ENCODE results near the gene GNG12.
A peak's percentile ranks its signal among the peaks of the same experiment; 100 is the strongest.

Gene GNG12

GRCh38 chr1:67771152-67771551 lies 62.1 kb downstream of the GNG12 start:
- CTCF ChIA-PET: interaction anchor here (1.1 to 5.0 kb wide), 5 partner anchors 11 to 209 kb away, joined by 3 to 19 read pairs (median 4); no protein-coding TSS in a partner anchor
- H3K4me3 Mint-ChIP-seq: no peak overlapping the region
- H3K27ac Mint-ChIP-seq: no peak overlapping the region
- peaks cover 2% of the 10 kb centered on the region for H3K4me1 Mint-ChIP-seq
- H3K36me3 Mint-ChIP-seq: no peaks in the 10 kb centered on the region
- H3K9me3 Mint-ChIP-seq: no peaks in the 10 kb centered on the region
- peaks cover 42% of the 10 kb centered on the region for H3K27me3 Mint-ChIP-seq
- no peak for DNase-seq

- DNase-seq: no peak
- Mint-ChIP-seq H3K27ac (no peak overlapping the region), H3K36me3 (no peaks in the 10 kb centered on the region), H3K4me3 (no peak overlapping the region), H3K4me1 (peaks cover 4% of the 10 kb centered on the region), H3K27me3 (peaks cover 39% of the 10 kb centered on the region), H3K9me3 (no peaks in the 10 kb centered on the region)
- CTCF ChIA-PET: interaction anchor here (1.3 to 5.0 kb wide), 3 partner anchors 9 to 208 kb away, joined by 3 to 19 read pairs (median 7); no protein-coding TSS in a partner anchor
Measured at GRCh38 chr1:67769633-67770256, 63.5 kb downstream of the GNG12 start.

GRCh38 chr1:67768480-67768879 lies 64.8 kb downstream of the GNG12 start:
- no peak overlapping the region for H3K27ac Mint-ChIP-seq
- no peaks in the 10 kb centered on the region for H3K36me3 Mint-ChIP-seq
- H3K27me3 Mint-ChIP-seq: peaks cover 35% of the 10 kb centered on the region
- CTCF ChIA-PET: interaction anchor here (1.0 to 2.0 kb wide), 4 partner anchors 8 to 348 kb away, joined by 3 to 7 read pairs (median 5); no protein-coding TSS in a partner anchor
- H3K9me3 Mint-ChIP-seq: no peaks in the 10 kb centered on the region
- no peak for DNase-seq
- H3K4me1 Mint-ChIP-seq: peaks cover 4% of the 10 kb centered on the region
- no peak overlapping the region for H3K4me3 Mint-ChIP-seq

GRCh38 chr1:67767103-67767782 lies 66.0 kb downstream of the GNG12 start:
- Mint-ChIP-seq H3K9me3 (no peaks in the 10 kb centered on the region), H3K27ac (no peak overlapping the region), H3K4me1 (peaks cover 4% of the 10 kb centered on the region), H3K4me3 (no peak overlapping the region), H3K27me3 (peaks cover 32% of the 10 kb centered on the region), H3K36me3 (no peaks in the 10 kb centered on the region)
- CTCF ChIA-PET: interaction anchor here (0.8 to 4.1 kb wide), 12 partner anchors 15 to 349 kb away, joined by 3 to 21 read pairs (median 4); no protein-coding TSS in a partner anchor
- DNase-seq: no peak

GRCh38 chr1:67766141-67766978 lies 66.9 kb downstream of the GNG12 start:
- Mint-ChIP-seq H3K4me1 (peaks cover 4% of the 10 kb centered on the region), H3K27me3 (peaks cover 37% of the 10 kb centered on the region), H3K27ac (no peak overlapping the region), H3K9me3 (no peaks in the 10 kb centered on the region), H3K4me3 (no peak overlapping the region), H3K36me3 (no peaks in the 10 kb centered on the region)
- peak; percentile 53 for DNase-seq
- CTCF ChIA-PET: interaction anchor here (0.7 to 4.1 kb wide), 27 partner anchors 10 to 1971 kb away, joined by 3 to 21 read pairs (median 3); no protein-coding TSS in a partner anchor

- Mint-ChIP-seq H3K4me3 (no peak overlapping the region), H3K27ac (no peak overlapping the region), H3K9me3 (no peaks in the 10 kb centered on the region), H3K27me3 (peaks cover 32% of the 10 kb centered on the region), H3K4me1 (peaks cover 4% of the 10 kb centered on the region), H3K36me3 (no peaks in the 10 kb centered on the region)
- CTCF ChIA-PET: interaction anchor here (0.6 to 4.1 kb wide), 9 partner anchors 9 to 326 kb away, joined by 3 to 21 read pairs (median 3); partner anchors contain the start of gene GADD45A
- DNase-seq: no peak
Measured at GRCh38 chr1:67764633-67765032, 68.6 kb downstream of the GNG12 start.

GRCh38 chr1:67761730-67762129 lies 71.5 kb downstream of the GNG12 start:
- peaks cover 4% of the 10 kb centered on the region for H3K4me1 Mint-ChIP-seq
- no peak overlapping the region for H3K4me3 Mint-ChIP-seq
- H3K27me3 Mint-ChIP-seq: peaks cover 26% of the 10 kb centered on the region
- no peak overlapping the region for H3K27ac Mint-ChIP-seq
- H3K36me3 Mint-ChIP-seq: no peaks in the 10 kb centered on the region
- H3K9me3 Mint-ChIP-seq: no peaks in the 10 kb centered on the region
- no peak for DNase-seq
- CTCF ChIA-PET: interaction anchor here (1.6 to 6.1 kb wide), 3 partner anchors 177 to 227 kb away, joined by 3 to 158 read pairs (median 86); no protein-coding TSS in a partner anchor

GRCh38 chr1:67761091-67761490 lies 72.2 kb downstream of the GNG12 start:
- Mint-ChIP-seq H3K4me3 (no peak overlapping the region), H3K9me3 (no peaks in the 10 kb centered on the region), H3K36me3 (no peaks in the 10 kb centered on the region), H3K27ac (no peak overlapping the region), H3K27me3 (peaks cover 26% of the 10 kb centered on the region), H3K4me1 (peaks cover 2% of the 10 kb centered on the region)
- CTCF ChIA-PET: interaction anchor here (0.8 to 6.1 kb wide), 30 partner anchors 8 to 546 kb away, joined by 3 to 158 read pairs (median 5); partner anchors contain the start of gene GADD45A
- no peak for DNase-seq

- no peaks in the 10 kb centered on the region for H3K4me1 Mint-ChIP-seq
- no peak overlapping the region for H3K27ac Mint-ChIP-seq
- H3K9me3 Mint-ChIP-seq: no peaks in the 10 kb centered on the region
- no peak overlapping the region for H3K4me3 Mint-ChIP-seq
- peaks cover 23% of the 10 kb centered on the region for H3K27me3 Mint-ChIP-seq
- H3K36me3 Mint-ChIP-seq: no peaks in the 10 kb centered on the region
- peak; percentile 69 for DNase-seq
- CTCF ChIA-PET: interaction anchor here (0.6 to 6.1 kb wide), 50 partner anchors 9 to 582 kb away, joined by 3 to 158 read pairs (median 4); partner anchors contain the start of gene GADD45A
Measured at GRCh38 chr1:67760030-67760821, 73.0 kb downstream of the GNG12 start.

GRCh38 chr1:67759692-67760029 lies 73.6 kb downstream of the GNG12 start:
- CTCF ChIA-PET: interaction anchor here (0.7 to 6.1 kb wide), 32 partner anchors 9 to 583 kb away, joined by 3 to 158 read pairs (median 5); no protein-coding TSS in a partner anchor
- Mint-ChIP-seq H3K27me3 (peaks cover 23% of the 10 kb centered on the region), H3K36me3 (no peaks in the 10 kb centered on the region), H3K4me1 (peaks cover under 1% of the 10 kb centered on the region), H3K27ac (no peak overlapping the region), H3K4me3 (no peak overlapping the region), H3K9me3 (no peaks in the 10 kb centered on the region)
- DNase-seq: no peak

- peaks cover 23% of the 10 kb centered on the region for H3K27me3 Mint-ChIP-seq
- no peak for DNase-seq
- H3K27ac Mint-ChIP-seq: no peak overlapping the region
- CTCF ChIA-PET: interaction anchor here (0.7 to 6.1 kb wide), 12 partner anchors 10 to 225 kb away, joined by 3 to 158 read pairs (median 5); no protein-coding TSS in a partner anchor
- no peaks in the 10 kb centered on the region for H3K36me3 Mint-ChIP-seq
- peaks cover 6% of the 10 kb centered on the region for H3K4me1 Mint-ChIP-seq
- H3K9me3 Mint-ChIP-seq: no peaks in the 10 kb centered on the region
- no peak overlapping the region for H3K4me3 Mint-ChIP-seq
Measured at GRCh38 chr1:67759066-67759465, 74.2 kb downstream of the GNG12 start.

- Mint-ChIP-seq H3K4me3 (no peak overlapping the region), H3K9me3 (no peaks in the 10 kb centered on the region), H3K27ac (no peak overlapping the region), H3K36me3 (no peaks in the 10 kb centered on the region), H3K27me3 (peaks cover 17% of the 10 kb centered on the region), H3K4me1 (peaks cover 8% of the 10 kb centered on the region)
- DNase-seq: no peak
- CTCF ChIA-PET: interaction anchor here (1.4 kb wide), 1 partner anchor 198 kb away, joined by 3 read pairs; no protein-coding TSS in a partner anchor
Measured at GRCh38 chr1:67755619-67756018, 77.6 kb downstream of the GNG12 start.

- no peak overlapping the region for H3K27ac Mint-ChIP-seq
- H3K36me3 Mint-ChIP-seq: no peaks in the 10 kb centered on the region
- peaks cover 15% of the 10 kb centered on the region for H3K27me3 Mint-ChIP-seq
- H3K9me3 Mint-ChIP-seq: no peaks in the 10 kb centered on the region
- CTCF ChIA-PET: interaction anchor here (1.1 kb wide), 1 partner anchor 80 kb away, joined by 3 read pairs; no protein-coding TSS in a partner anchor
- DNase-seq: no peak
- no peak overlapping the region for H3K4me3 Mint-ChIP-seq
- H3K4me1 Mint-ChIP-seq: peaks cover 8% of the 10 kb centered on the region
Measured at GRCh38 chr1:67755160-67755559, 78.1 kb downstream of the GNG12 start.
